IMR-90 (cell line): ENCODE measurements around the gene NDUFAF7. TPM values are rescaled to one million over a fixed set of nuclear protein-coding genes. Genes with fewer than 3 reads are reported as not detected.

ENCODE experiments used
- ATAC-seq: fragments of 200-7000 bp; cut with Tn5 transposase; 2 replicates; pipeline ENCODE4 v1.9.1; 2020; ENCODE audit warnings: low read depth, mild to moderate bottlenecking, moderate library complexity
- BruUV-seq: library from RNA; stranded (reverse); fragments of 400-500 nt; replicated peaks from 2 replicates; lab custom pipeline; 2021; lab: Mats Ljungman, UMichigan
- CTCF ChIA-PET: fragments of 300-600 bp; formaldehyde crosslinking; extraction: SDS; loops from one replicate; lab custom pipeline; 2021; ENCODE audit warnings: antibody characterized with exemption; lab: Yijun Ruan, JAX
- POLR2A ChIA-PET: fragments of 300-600 bp; sonication (Branson Sonifier 250); formaldehyde crosslinking; loops from one replicate; lab custom pipeline; 2022; ENCODE audit warnings: antibody characterized with exemption; ENCODE audit not compliant: unreplicated experiment; lab: Charles Lee
- DNase-seq: peaks from one replicate; pipeline ENCODE4 v3.0.0; 2013
- H2AFZ ChIP-seq: replicated peaks from 2 replicates; pipeline ENCODE3; 2013; ENCODE audit warnings: low read length, mild to moderate bottlenecking; ENCODE audit not compliant: poor library complexity
- H2AK5ac ChIP-seq: 2 replicates; pipeline ENCODE4 v1.6.1; 2013; ENCODE audit warnings: low read depth, low read length, inconsistent platforms
- H2AK9ac ChIP-seq: replicated peaks from 2 replicates; pipeline ENCODE3; 2013; ENCODE audit warnings: mild to moderate bottlenecking, low read depth, low read length, moderate library complexity; ENCODE audit not compliant: poor library complexity
- H2BK120ac ChIP-seq: 2 replicates; pipeline ENCODE4 v1.6.1; 2013; ENCODE audit warnings: low read depth, low read length, inconsistent platforms
- H2BK15ac ChIP-seq: 3 replicates; pipeline ENCODE4 v1.6.1; 2013; ENCODE audit warnings: low read depth, low read length, inconsistent platforms
- H2BK20ac ChIP-seq: 2 replicates; pipeline ENCODE4 v1.6.1; 2013; ENCODE audit warnings: low read depth, mild to moderate bottlenecking, inconsistent platforms, low read length, moderate library complexity
- H2BK5ac ChIP-seq: 2 replicates; pipeline ENCODE4 v1.6.1; 2013; ENCODE audit warnings: mild to moderate bottlenecking, low read depth, low read length, inconsistent platforms; ENCODE audit not compliant: poor library complexity, severe bottlenecking
- H3K14ac ChIP-seq: replicated peaks from 2 replicates; pipeline ENCODE4 v1.6.1; 2013; ENCODE audit warnings: low read depth, low read length, inconsistent platforms
- H3K18ac ChIP-seq: 2 replicates; pipeline ENCODE4 v1.6.1; 2013; ENCODE audit warnings: low read depth, low read length, control low read depth
- H3K23ac ChIP-seq: 2 replicates; pipeline ENCODE4 v1.6.1; 2013; ENCODE audit warnings: low read depth, low read length, inconsistent platforms
- H3K27ac ChIP-seq: 2 replicates; pipeline ENCODE4 v1.5.1; 2013; ENCODE audit warnings: mild to moderate bottlenecking, control low read depth, low read length; ENCODE audit not compliant: insufficient read depth
- H3K27me3 ChIP-seq: 2 replicates; pipeline ENCODE4 v1.6.1; 2013; ENCODE audit warnings: low read length; ENCODE audit not compliant: control insufficient read depth, insufficient read depth
- H3K36me3 ChIP-seq: 2 replicates; pipeline ENCODE4 v1.6.1; 2013; ENCODE audit warnings: low read length, mixed read lengths; ENCODE audit not compliant: control insufficient read depth, insufficient read depth
- H3K4ac ChIP-seq: 2 replicates; pipeline ENCODE4 v1.6.1; 2013; ENCODE audit warnings: low read depth, low read length, inconsistent platforms
- H3K4me1 ChIP-seq: 2 replicates; pipeline ENCODE4 v1.6.1; 2013; ENCODE audit warnings: low read length, mixed read lengths; ENCODE audit not compliant: control insufficient read depth, insufficient read depth
- H3K4me2 ChIP-seq: 2 replicates; pipeline ENCODE4 v1.6.1; 2013; ENCODE audit warnings: low read depth, mild to moderate bottlenecking, control low read depth, low read length, moderate library complexity
- H3K4me3 ChIP-seq: 2 replicates; pipeline ENCODE4 v1.5.1; 2013; ENCODE audit warnings: low read depth, mild to moderate bottlenecking, control low read depth, low read length, moderate library complexity; ENCODE audit not compliant: insufficient read depth
- H3K56ac ChIP-seq: 2 replicates; pipeline ENCODE4 v1.6.1; 2013; ENCODE audit warnings: low read length, inconsistent platforms; ENCODE audit not compliant: insufficient read depth; ENCODE audit errors: extremely low read depth
- H3K79me1 ChIP-seq, 2 experiments: 2 replicates each; pipeline ENCODE4 v1.6.1; 2013; ENCODE audit warnings: low read length in 2 of 2, inconsistent platforms in 1 of 2, low read depth in 1 of 2
- H3K9ac ChIP-seq: 2 replicates; pipeline ENCODE4 v1.6.1; 2013; ENCODE audit warnings: low read depth, low read length, control low read depth
- H3K9me1 ChIP-seq: 2 replicates; pipeline ENCODE4 v1.6.1; 2013; ENCODE audit warnings: low read length, inconsistent platforms; ENCODE audit not compliant: insufficient read depth
- H3K9me3 ChIP-seq: 2 replicates; pipeline ENCODE4 v1.6.1; 2013; ENCODE audit warnings: low read length; ENCODE audit not compliant: control insufficient read depth, insufficient read depth
- H4K20me1 ChIP-seq: 2 replicates; pipeline ENCODE4 v1.6.1; 2013; ENCODE audit warnings: low read length, inconsistent platforms; ENCODE audit not compliant: insufficient read depth
- H4K5ac ChIP-seq: 2 replicates; pipeline ENCODE4 v1.6.1; 2013; ENCODE audit warnings: mild to moderate bottlenecking, low read depth, low read length, control low read depth
- H4K8ac ChIP-seq, 2 experiments: 2 replicates each; pipeline ENCODE4 v1.6.1; 2013; ENCODE audit warnings: low read depth in 2 of 2, low read length in 2 of 2, control low read depth in 1 of 2, inconsistent platforms in 1 of 2
- H4K91ac ChIP-seq: 2 replicates; pipeline ENCODE4 v1.6.1; 2013; ENCODE audit warnings: low read depth, low read length, inconsistent platforms; ENCODE audit not compliant: insufficient read depth
- CEBPB ChIP-seq: IDR thresholded peaks from 2 replicates; pipeline ENCODE4 v1.6.1; 2012; ENCODE audit warnings: low read depth, low read length, improper control_type of control experiment
- POLR2A ChIP-seq: IDR thresholded peaks from 2 replicates; pipeline ENCODE4 v1.6.1; 2012; ENCODE audit warnings: mild to moderate bottlenecking, low read depth, low read length
- WGBS, 2 experiments: methylation state at CpG; one replicate each; pipeline versions ENCODE4 v1.1.5 to v1.1.7; 2013; ENCODE audit warnings: missing lambda C conversion rate in 2 of 2; ENCODE audit not compliant: insufficient read length in 1 of 2; ENCODE audit errors: extremely low coverage in 2 of 2; 5-methylcytosine and 5-hydroxymethylcytosine counted together
- dilution Hi-C: fragments of 300-500 bp; cut with HindIII; formaldehyde crosslinking; loops from one replicate; pipeline ENCODE4 v1.14.3; 2018; ENCODE audit warnings: low sequenced_read_pairs; ENCODE audit not compliant: unreplicated experiment
- in situ Hi-C: fragments of 300-500 bp; cut with MboI; formaldehyde crosslinking; loops from 3 replicates; pipeline ENCODE4 v1.14.3; 2019; ENCODE audit warnings: low sequenced_read_pairs, inconsistent platforms, mixed read lengths
- intact Hi-C: fragments of 100-400 bp; cut with micrococcal nuclease; formaldehyde crosslinking; loops from 2 replicates; pipeline ENCODE4 v1.10.0; 2022
- polyA plus RNA-seq, 3 experiments: library from polyadenylated mRNA; depleted of rRNA; stranded (reverse); fragments of >200 nt; gene quantifications; 2 replicates each; pipeline ENCODE4 v1.2.3, GENCODE V29; 2012; ENCODE audit warnings: low replicate concordance in 1 of 3
- total RNA-seq: library from RNA; depleted of rRNA; stranded (reverse); fragments of >200 nt; gene quantifications from 2 replicates; pipeline ENCODE4 v1.2.3, GENCODE V29; 2012

Gene NDUFAF7
- total and polyA plus RNA-seq, 2 of the 4 experiments (the other 2 are of a cell fraction): 9.9 to 17.4 TPM

DNA sequence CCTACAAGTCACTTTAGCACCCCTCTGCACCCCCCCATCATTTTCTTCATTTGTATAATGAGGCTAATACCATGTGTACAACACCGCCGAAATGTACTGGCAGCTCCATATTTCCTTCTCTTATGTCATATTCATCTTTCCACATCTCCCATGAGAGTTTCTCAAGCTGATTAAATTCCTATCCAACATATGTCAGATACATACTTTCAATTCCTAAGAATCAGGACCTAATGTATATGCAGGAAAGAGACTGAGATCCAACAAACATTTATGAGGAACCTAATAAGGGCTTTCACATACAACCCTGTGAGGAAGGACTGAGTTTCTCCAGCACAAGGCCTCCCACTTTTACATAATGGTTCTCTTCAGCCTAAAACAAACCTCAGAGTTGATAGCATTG is 51.3 kb downstream of the NDUFAF7 start:
- Histone ChIP-seq H3K4me3 (no peak overlapping the region), H3K79me1 (peaks cover 8 to 13% of the 10 kb centered on the region in 2 experiments; a peak in 2 of 4 replicates), H3K4ac (peak overlapping the region; percentile 40; the same call in 1 of the 2 replicates), H2BK5ac (peak overlapping the region; percentile 61), H4K91ac (0 out of 2 replicates have a peak overlapping the region, but pooled peaks have one; percentile 10), H2BK20ac (no peak overlapping the region; the same call in 1 of the 2 replicates), H2AK5ac (no peak overlapping the region), H3K14ac (peak overlapping the region; percentile 53), H4K8ac (peak overlapping the region in 1 of 2 experiments; percentile 59; a peak in 2 of 4 replicates), H2BK120ac (peak overlapping the region; percentile 28; the same call in 1 of the 2 replicates), H3K36me3 (peaks cover 10% of the 10 kb centered on the region), H3K27ac (peak overlapping the region; percentile 62; the same call in 1 of the 2 replicates), H3K9me1 (no peaks in the 10 kb centered on the region), H3K27me3 (no peaks in the 10 kb centered on the region), H4K5ac (no peak overlapping the region; the same call in 1 of the 2 replicates), H3K9ac (no peak overlapping the region), H2BK15ac (no peak overlapping the region), H2AK9ac (no peak overlapping the region), H3K4me2 (peak overlapping the region; percentile 47; the same call in 1 of the 2 replicates), H4K20me1 (no peaks in the 10 kb centered on the region), H2AFZ (no peak overlapping the region), H3K9me3 (no peaks in the 10 kb centered on the region), H3K4me1 (peaks cover 6% of the 10 kb centered on the region), H3K56ac (no peak overlapping the region), H3K18ac (peak overlapping the region; percentile 32; the same call in 1 of the 2 replicates), H3K23ac (0 out of 2 replicates have a peak overlapping the region, but pooled peaks have one; percentile 18)
- 60% methylated on average over 1 of the region's 2 CpGs; no CpG with 5 or more reads in 1 of the 2 experiments for WGBS, 2 experiments
- DNase-seq (peak; percentile 46), ATAC-seq (peak; percentile 53)
- dilution Hi-C loops: no loop called here
- intact Hi-C loops: no loop called here
- BruUV-seq: no TSS peak
- TF ChIP-seq CEBPB: peak; percentile 31; the same call in 1 of the 2 replicates
- no peak for TF ChIP-seq POLR2A
- POLR2A ChIA-PET: no interaction called here
- in situ Hi-C loops: no loop called here
- CTCF ChIA-PET: no interaction called here
